WTC11 (cell line): ENCODE results near the gene NCKAP5. TPM values are rescaled to one million over a fixed set of nuclear protein-coding genes. Genes with fewer than 3 reads are reported as not detected.

Experiments
- ATAC-seq: fragments of 200-7000 bp; cut with Tn5 transposase; 2 replicates; pipeline ENCODE4 v1.10.0; 2021; ENCODE audit warnings: mild to moderate bottlenecking, moderate library complexity
- CTCF ChIA-PET: fragments of 300-600 bp; sonication (Branson Sonifier 250); formaldehyde crosslinking; loops from one replicate; lab custom pipeline; 2021; ENCODE audit warnings: antibody characterized with exemption; lab: Charles Lee
- POLR2A ChIA-PET: fragments of 350-600 bp; sonication (Branson Sonifier 250); formaldehyde crosslinking; loops from one replicate; lab custom pipeline; 2021; ENCODE audit warnings: antibody characterized with exemption; lab: Charles Lee
- DNase-seq: peaks from one replicate; pipeline ENCODE4 v3.0.0; 2021; ENCODE audit warnings: low spot score
- H3K27ac Mint-ChIP-seq: 2 replicates; pipeline ENCODE4 v1.8.0; 2021; ENCODE audit warnings: mixed read lengths
- H3K27me3 Mint-ChIP-seq: 2 replicates; pipeline ENCODE4 v1.8.0; 2021; ENCODE audit warnings: low read depth, mild to moderate bottlenecking, moderate library complexity, mixed read lengths
- H3K36me3 Mint-ChIP-seq: 2 replicates; pipeline ENCODE4 v1.8.0; 2021; ENCODE audit warnings: mixed read lengths
- H3K4me1 Mint-ChIP-seq: 2 replicates; pipeline ENCODE4 v1.8.0; 2022; ENCODE audit warnings: mixed read lengths
- H3K4me3 Mint-ChIP-seq: 2 replicates; pipeline ENCODE4 v1.8.0; 2021; ENCODE audit warnings: mild to moderate bottlenecking, moderate library complexity, mixed read lengths
- H3K9me3 Mint-ChIP-seq: 2 replicates; pipeline ENCODE4 v1.8.0; 2021; ENCODE audit warnings: mixed read lengths
- ARID4B ChIP-seq: sonication (generic); formaldehyde crosslinking; IDR thresholded peaks from 2 replicates; pipeline ENCODE4 v1.8.0; 2023; ENCODE audit warnings: missing genetic modification reagents, mild to moderate bottlenecking, borderline replicate concordance
- ATF6 ChIP-seq: sonication (generic); formaldehyde crosslinking; IDR thresholded peaks from 2 replicates; pipeline ENCODE4 v1.8.1; 2023; ENCODE audit warnings: mild to moderate bottlenecking, missing genetic modification reagents
- E2F4 ChIP-seq: sonication (generic); formaldehyde crosslinking; IDR thresholded peaks from 2 replicates; pipeline ENCODE4 v1.8.1; 2022; ENCODE audit warnings: low read depth, mild to moderate bottlenecking, moderate library complexity, missing genetic modification reagents, borderline replicate concordance
- NR1H2 ChIP-seq: sonication (generic); formaldehyde crosslinking; IDR thresholded peaks from 2 replicates; pipeline ENCODE4 v1.9.0; 2021; ENCODE audit warnings: mild to moderate bottlenecking, moderate library complexity, missing genetic modification reagents
- NR3C1 ChIP-seq: sonication (generic); formaldehyde crosslinking; conservative IDR thresholded peaks from 2 replicates; pipeline ENCODE4 v1.8.1; 2023; ENCODE audit warnings: low read depth, mild to moderate bottlenecking, missing genetic modification reagents
- SMAD4 ChIP-seq: sonication (generic); formaldehyde crosslinking; IDR thresholded peaks from 2 replicates; pipeline ENCODE4 v1.8.0; 2022; ENCODE audit warnings: mild to moderate bottlenecking, missing genetic modification reagents
- SOX15 ChIP-seq: fragments of 250-450 bp; sonication (Bioruptor Pico); IDR thresholded peaks from 2 replicates; pipeline ENCODE4 v1.9.0; 2021; ENCODE audit warnings: mild to moderate bottlenecking
- TEAD4 ChIP-seq: sonication (generic); formaldehyde crosslinking; IDR thresholded peaks from 2 replicates; pipeline ENCODE4 v1.8.0; 2022; ENCODE audit warnings: mild to moderate bottlenecking, missing genetic modification reagents
- ZMAT4 ChIP-seq: fragments of 250-450 bp; sonication (Bioruptor Pico); IDR thresholded peaks from 2 replicates; pipeline ENCODE4 v1.9.0; 2021; ENCODE audit warnings: mild to moderate bottlenecking
- ZNF281 ChIP-seq: sonication (generic); formaldehyde crosslinking; IDR thresholded peaks from 2 replicates; pipeline ENCODE4 v1.8.0; 2023; ENCODE audit warnings: mild to moderate bottlenecking, missing genetic modification reagents
- ZNF512 ChIP-seq: sonication (generic); formaldehyde crosslinking; IDR thresholded peaks from 2 replicates; pipeline ENCODE4 v1.8.1; 2022; ENCODE audit warnings: missing genetic modification reagents, borderline replicate concordance
- total RNA-seq: library from RNA; stranded (reverse); gene quantifications from 3 replicates; pipeline ENCODE4 v1.2.3, GENCODE V29; 2021

NCKAP5 gene
- total RNA-seq, 1 experiment from 2014 or later, result 0.55 TPM

GRCh38 chr2:133414486-133415209, 153.6 kb downstream of the NCKAP5 start (continued):
- TF ChIP-seq ARID4B (CRISPR knock-in tag), result no peak
- TF ChIP-seq SMAD4 (CRISPR knock-in tag), result no peak

- Mint-ChIP-seq H3K36me3 (no peaks in the 10 kb centered on the region), H3K4me3 (no peak overlapping the region), H3K27me3 (peaks cover 39% of the 10 kb centered on the region), H3K27ac (no peak overlapping the region), H3K9me3 (no peaks in the 10 kb centered on the region), H3K4me1 (peaks cover 25% of the 10 kb centered on the region)
- ATAC-seq (no peak), DNase-seq (no peak)
- TF ChIP-seq NR1H2, result no peak
- no peak for TF ChIP-seq E2F4 (CRISPR knock-in tag)
- no peak for TF ChIP-seq ATF6 (CRISPR knock-in tag)
- no peak for TF ChIP-seq TEAD4
- no peak for TF ChIP-seq SOX15 (CRISPR knock-in tag)
- TF ChIP-seq SMAD4 (CRISPR knock-in tag), result no peak
- TF ChIP-seq NR3C1 (CRISPR knock-in tag), result no peak
- TF ChIP-seq ZNF512, result no peak
- TF ChIP-seq ZNF281 (CRISPR knock-in tag), result no peak
- TF ChIP-seq ZMAT4 (CRISPR knock-in tag), result no peak
- CTCF ChIA-PET, result no interaction called here
- POLR2A ChIA-PET, result no interaction called here
These were observed 154.4 kb downstream of the NCKAP5 start for GRCh38 chr2:133413863-133414262.
